GM18858 (cell line): ENCODE measurements around the gene SMIM21.

Experiments
- ATAC-seq: cut with Tn5 transposase; IDR thresholded peaks from one replicate; pipeline ENCODE4 v1.9.1; 2021; ENCODE audit not compliant: unreplicated experiment

Gene SMIM21

GRCh38 chr18:75427603-75428002, at the start of gene SMIM21:
Gene SMIM21, minus strand, starts transcription at chr18:75427703. Its CDS starts 140 bp downstream, at chr18:75427563.
- ATAC-seq: no peak

- no peak for ATAC-seq
These were observed 47.7 kb upstream of the SMIM21 start for GRCh38 chr18:75475228-75475627.

GRCh38 chr18:75474332-75474731, 46.8 kb upstream of the SMIM21 start:
- no peak for ATAC-seq

GRCh38 chr18:75473316-75473715, 45.8 kb upstream of the SMIM21 start:
- no peak for ATAC-seq

GRCh38 chr18:75472906-75473305, 45.4 kb upstream of the SMIM21 start:
- no peak for ATAC-seq

GRCh38 chr18:75472396-75472795, 44.9 kb upstream of the SMIM21 start:
- ATAC-seq: no peak

GRCh38 chr18:75471850-75472249, 44.3 kb upstream of the SMIM21 start:
- ATAC-seq: no peak

GRCh38 chr18:75467851-75468250, 40.3 kb upstream of the SMIM21 start:
- ATAC-seq: no peak

GRCh38 chr18:75467281-75467795, 39.8 kb upstream of the SMIM21 start:
- no peak for ATAC-seq

GRCh38 chr18:75464356-75464755, 36.9 kb upstream of the SMIM21 start:
- ATAC-seq: no peak

GRCh38 chr18:75462178-75462832, 34.8 kb upstream of the SMIM21 start:
- no peak for ATAC-seq

GRCh38 chr18:75456199-75456631, 28.7 kb upstream of the SMIM21 start:
- no peak for ATAC-seq

- no peak for ATAC-seq
These were observed 28.0 kb upstream of the SMIM21 start for GRCh38 chr18:75455249-75456198.

GRCh38 chr18:75454022-75454795, 26.7 kb upstream of the SMIM21 start:
- no peak for ATAC-seq

GRCh38 chr18:75450906-75451305, 23.4 kb upstream of the SMIM21 start:
- no peak for ATAC-seq

GRCh38 chr18:75441896-75442295, 14.4 kb upstream of the SMIM21 start:
- no peak for ATAC-seq

- no peak for ATAC-seq
These were observed 11.8 kb upstream of the SMIM21 start for GRCh38 chr18:75439348-75439747.

- no peak for ATAC-seq
These were observed 11.4 kb upstream of the SMIM21 start for GRCh38 chr18:75438891-75439290.

- ATAC-seq: no peak
These were observed 10.5 kb upstream of the SMIM21 start for GRCh38 chr18:75437979-75438378.

- no peak for ATAC-seq
These were observed 5.6 kb upstream of the SMIM21 start for GRCh38 chr18:75433098-75433497.

- ATAC-seq: no peak
These were observed 2.5 kb upstream of the SMIM21 start for GRCh38 chr18:75429975-75430374.
